GM10266 (cell line): Measurements from ENCODE around the gene GALNT9.

Experiments used
- DNase-seq: peaks from one replicate; pipeline ENCODE4 v3.0.0; 2012; ENCODE audit errors: extremely low spot score
- TF ChIP-seq, protein P1 (sequence below): IDR thresholded peaks from 2 replicates; pipeline ENCODE4 v1.5.1; 2012; ENCODE audit warnings: mild to moderate bottlenecking, low read depth; ENCODE audit not compliant: control insufficient read depth, insufficient read depth; ENCODE audit errors: missing control alignments

The GALNT9 gene

DNA sequence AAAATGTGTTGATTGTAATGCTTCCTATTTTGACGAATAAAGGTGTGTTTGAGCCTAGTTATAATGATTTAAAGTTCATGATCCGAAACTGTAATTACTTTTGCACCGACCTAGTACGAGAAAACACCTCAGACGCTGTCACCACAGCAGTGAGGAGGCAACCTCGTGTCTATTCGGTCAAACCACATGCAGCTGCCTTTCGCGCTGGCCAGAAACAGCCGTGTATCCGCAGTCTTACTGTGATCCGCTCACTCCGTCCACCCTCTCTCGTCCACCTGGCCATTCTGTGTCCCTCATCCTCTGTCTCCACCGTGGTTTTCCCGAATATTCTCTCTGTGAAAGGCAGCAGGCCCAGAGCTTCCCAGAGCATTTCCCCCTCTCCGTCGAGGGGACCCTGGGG is 118.1 kb downstream of the GALNT9 start:
- TF ChIP-seq, protein P1, sequence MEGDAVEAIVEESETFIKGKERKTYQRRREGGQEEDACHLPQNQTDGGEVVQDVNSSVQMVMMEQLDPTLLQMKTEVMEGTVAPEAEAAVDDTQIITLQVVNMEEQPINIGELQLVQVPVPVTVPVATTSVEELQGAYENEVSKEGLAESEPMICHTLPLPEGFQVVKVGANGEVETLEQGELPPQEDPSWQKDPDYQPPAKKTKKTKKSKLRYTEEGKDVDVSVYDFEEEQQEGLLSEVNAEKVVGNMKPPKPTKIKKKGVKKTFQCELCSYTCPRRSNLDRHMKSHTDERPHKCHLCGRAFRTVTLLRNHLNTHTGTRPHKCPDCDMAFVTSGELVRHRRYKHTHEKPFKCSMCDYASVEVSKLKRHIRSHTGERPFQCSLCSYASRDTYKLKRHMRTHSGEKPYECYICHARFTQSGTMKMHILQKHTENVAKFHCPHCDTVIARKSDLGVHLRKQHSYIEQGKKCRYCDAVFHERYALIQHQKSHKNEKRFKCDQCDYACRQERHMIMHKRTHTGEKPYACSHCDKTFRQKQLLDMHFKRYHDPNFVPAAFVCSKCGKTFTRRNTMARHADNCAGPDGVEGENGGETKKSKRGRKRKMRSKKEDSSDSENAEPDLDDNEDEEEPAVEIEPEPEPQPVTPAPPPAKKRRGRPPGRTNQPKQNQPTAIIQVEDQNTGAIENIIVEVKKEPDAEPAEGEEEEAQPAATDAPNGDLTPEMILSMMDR = no peak
- no peak for DNase-seq

DNA sequence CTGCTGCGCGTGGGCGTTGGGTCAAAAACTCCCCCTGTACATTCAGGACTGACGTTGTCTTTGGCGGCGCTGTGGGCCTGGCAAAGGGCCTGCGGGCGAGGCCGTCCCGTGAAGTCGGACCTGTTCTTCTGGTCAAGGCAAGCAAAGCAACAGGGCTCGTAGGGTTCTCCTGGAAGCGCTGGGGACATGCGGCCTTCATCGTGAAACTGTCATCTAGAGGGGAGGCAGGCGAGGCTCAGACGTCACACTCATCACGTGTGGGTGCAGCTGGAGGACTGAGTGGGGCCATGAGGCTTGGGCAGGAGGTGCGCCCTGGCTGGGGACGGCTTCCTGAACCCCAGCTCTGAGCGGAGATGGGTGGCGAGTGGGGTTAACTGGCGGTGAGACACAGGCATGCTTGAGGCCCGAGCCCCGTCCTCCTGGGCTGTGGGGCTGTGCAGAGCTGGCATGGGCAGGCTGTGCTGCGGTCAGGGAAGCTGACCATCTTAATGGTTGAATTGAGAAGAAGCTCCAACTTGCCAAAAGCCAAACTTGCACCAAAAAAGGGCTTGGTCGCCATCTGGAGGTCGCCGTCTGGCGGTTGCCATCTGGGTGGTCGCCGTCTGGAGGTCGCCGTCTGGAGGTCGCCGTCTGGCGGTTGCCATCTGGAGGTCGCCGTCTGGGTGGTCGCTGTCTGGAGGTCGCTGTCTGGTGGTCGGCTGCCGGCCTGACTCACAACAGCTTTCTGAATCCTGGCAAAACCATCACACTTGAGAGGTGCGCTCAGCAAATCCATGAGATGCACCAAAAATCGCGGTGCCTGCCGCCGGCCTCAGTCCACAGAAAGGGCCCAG is 119.0 kb downstream of the GALNT9 start:
- no peak for DNase-seq
- TF ChIP-seq, protein P1 = no peak

DNA sequence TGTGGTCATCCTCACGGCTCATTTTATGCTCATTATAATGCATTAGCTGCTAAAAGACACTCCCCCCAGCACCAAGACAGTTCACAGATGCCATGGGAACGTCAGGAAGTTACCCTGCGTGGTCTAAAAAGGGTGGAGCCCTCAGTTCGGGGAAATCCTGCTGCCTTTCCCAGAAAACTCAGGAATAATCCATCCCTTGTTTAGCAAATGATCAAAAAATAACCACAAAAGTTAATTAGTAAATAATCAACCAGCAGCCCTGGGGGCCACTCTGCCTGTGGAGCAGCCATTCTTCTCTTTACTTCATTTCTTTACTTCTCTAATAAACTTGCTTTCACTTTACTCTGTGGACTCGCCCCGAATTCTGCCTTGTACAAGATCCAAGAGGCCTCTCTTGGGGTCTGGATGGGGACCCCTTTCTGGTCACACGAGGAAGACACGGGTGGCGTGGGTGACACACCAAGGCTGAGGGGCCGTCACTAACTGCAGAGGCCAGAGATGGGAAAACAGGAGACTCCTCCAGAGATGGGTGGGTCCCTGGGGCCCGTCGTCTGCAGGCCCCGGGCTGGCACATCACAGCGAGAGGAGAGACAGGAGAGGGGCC is 119.7 kb downstream of the GALNT9 start:
- TF ChIP-seq, protein P1 = no peak
- no peak for DNase-seq

DNA sequence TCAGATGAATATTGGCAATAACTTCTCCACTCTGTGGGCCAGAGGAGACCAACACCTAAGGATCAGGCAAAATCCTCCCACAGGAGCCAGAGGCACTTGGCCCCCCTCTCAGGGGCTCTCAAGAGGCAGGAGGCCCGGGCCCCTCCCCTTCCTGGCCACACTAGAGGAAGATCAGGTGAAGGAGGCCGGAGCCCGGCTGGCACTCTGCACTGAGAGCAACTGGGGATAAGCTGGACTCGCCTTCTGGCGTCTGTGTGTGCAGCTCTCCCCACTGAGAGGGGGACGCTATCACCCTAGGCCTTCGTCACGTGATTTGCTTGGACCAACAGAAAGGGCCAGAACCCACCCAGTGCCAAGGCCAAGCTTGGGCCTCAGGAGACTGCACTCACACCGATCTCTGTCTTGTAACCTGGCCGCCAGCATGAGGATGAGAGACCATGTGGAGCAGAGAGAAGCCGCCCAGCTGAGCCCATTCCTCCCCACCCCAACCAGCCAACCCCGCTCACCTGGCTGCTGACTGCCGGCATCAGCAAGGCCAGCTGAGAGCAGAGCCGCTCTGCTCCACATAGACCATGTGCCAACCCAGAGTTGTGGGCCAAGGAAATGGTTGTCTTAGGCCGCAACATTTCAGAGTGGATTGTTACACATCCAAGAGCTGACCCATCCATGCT is 121.1 kb downstream of the GALNT9 start:
- TF ChIP-seq, protein P1 = no peak
- DNase-seq = no peak

DNA sequence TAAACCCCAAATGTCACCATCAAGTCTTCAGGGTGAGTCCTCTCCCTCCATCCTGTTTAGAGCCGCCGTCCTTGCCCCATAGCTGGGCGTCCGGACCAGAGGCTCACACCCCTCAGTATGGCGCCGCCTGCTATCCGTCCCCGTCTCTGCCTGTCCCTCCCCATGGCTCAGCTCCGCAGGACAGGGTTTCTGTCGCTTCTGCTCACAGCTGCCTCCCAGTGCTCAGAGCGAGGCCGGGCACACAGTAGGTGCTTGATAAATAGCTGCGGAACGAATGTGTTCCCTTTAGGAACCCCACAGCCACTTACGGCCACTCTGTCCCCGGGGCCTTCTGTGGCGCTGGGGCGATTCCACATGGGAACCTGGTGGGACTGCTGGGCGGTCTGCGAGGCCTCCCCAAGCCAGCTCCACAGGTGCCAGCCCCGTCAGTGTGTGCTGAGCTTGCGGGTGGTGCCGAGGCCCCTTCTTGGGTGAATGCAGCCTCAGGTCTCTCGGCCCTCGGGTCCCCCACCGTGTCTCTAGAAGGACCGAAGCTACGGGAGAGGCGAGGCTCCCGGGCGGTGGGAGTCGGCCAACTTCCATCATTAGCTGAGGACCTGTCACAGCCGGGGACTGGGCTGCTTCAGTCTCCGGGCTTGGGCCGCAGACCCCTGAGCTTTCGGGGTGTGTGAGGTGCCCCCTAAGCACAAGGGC is 122.2 kb downstream of the GALNT9 start:
- TF ChIP-seq, protein P1 = no peak
- DNase-seq = no peak

DNA sequence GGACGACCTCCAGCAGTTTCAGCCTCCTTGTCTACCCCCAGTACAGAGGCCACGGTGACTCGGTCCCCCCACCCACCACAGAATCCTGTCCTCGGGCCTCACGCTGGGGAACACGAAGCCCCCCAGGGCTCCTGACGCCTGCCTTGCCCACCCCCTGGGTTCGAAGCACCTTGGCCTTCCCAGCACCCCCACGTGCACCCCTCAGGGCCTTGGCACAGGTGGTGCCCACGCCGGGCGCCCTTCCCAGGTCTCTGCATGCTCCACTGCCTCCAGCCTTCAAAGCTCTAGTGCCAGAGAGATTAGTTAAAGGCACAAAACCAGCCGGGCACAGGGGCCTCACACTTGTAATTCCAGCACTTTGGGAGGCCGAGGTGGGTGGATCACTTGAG is 123.3 kb downstream of the GALNT9 start:
- no peak for DNase-seq
- TF ChIP-seq, protein P1 = no peak
